HepG2 (cell line): ENCODE data around the gene PCAT6. TPM values are rescaled to one million over a fixed set of nuclear protein-coding genes. Genes with fewer than 3 reads are reported as not detected.

Source experiments
- GATA4 ChIP-seq: sonication (generic); IDR thresholded peaks from 2 replicates; pipeline ENCODE4 v1.6.1; 2016; ENCODE audit warnings: antibody characterized with exemption, low read depth, borderline replicate concordance
- HOXD1 ChIP-seq: sonication (generic); formaldehyde crosslinking; IDR thresholded peaks from 2 replicates; pipeline ENCODE4 v1.5.0; 2020; ENCODE audit warnings: missing genetic modification reagents
- KMT2A ChIP-seq: sonication (generic); formaldehyde crosslinking; IDR thresholded peaks from 2 replicates; pipeline ENCODE4 v1.4.0; 2020; ENCODE audit warnings: missing genetic modification reagents
- SKI ChIP-seq: fragments of 450-650 bp; IDR thresholded peaks from one replicate; pipeline ENCODE4 v1.6.1; 2018; ENCODE audit warnings: mild to moderate bottlenecking; ENCODE audit not compliant: partially characterized antibody
- SRY ChIP-seq: sonication (generic); formaldehyde crosslinking; IDR thresholded peaks from 2 replicates; pipeline ENCODE4 v1.8.0; 2022; ENCODE audit warnings: mild to moderate bottlenecking, missing genetic modification reagents
- TOPORS ChIP-seq: sonication (generic); formaldehyde crosslinking; IDR thresholded peaks from 2 replicates; pipeline ENCODE4 v1.8.0; 2023; ENCODE audit warnings: mild to moderate bottlenecking, missing genetic modification reagents
- ZNF142 ChIP-seq: sonication (generic); formaldehyde crosslinking; IDR thresholded peaks from 2 replicates; pipeline ENCODE4 v1.4.0; 2020; ENCODE audit warnings: missing genetic modification reagents
- ZNF362 ChIP-seq: sonication (generic); formaldehyde crosslinking; IDR thresholded peaks from 2 replicates; pipeline ENCODE4 v1.4.0; 2020; ENCODE audit warnings: missing genetic modification reagents, mild to moderate bottlenecking, borderline replicate concordance
- ZNF609 ChIP-seq: sonication (generic); formaldehyde crosslinking; IDR thresholded peaks from 2 replicates; pipeline ENCODE4 v1.4.0; 2020; ENCODE audit warnings: mild to moderate bottlenecking, missing genetic modification reagents, borderline replicate concordance
- ZNF687 ChIP-seq: sonication (generic); formaldehyde crosslinking; IDR thresholded peaks from 2 replicates; pipeline ENCODE4 v1.5.1; 2020; ENCODE audit warnings: mild to moderate bottlenecking, missing genetic modification reagents, moderate library complexity
- ZNF737 ChIP-seq: sonication (generic); formaldehyde crosslinking; IDR thresholded peaks from 2 replicates; pipeline ENCODE4 v1.5.0; 2020; ENCODE audit warnings: missing genetic modification reagents, mild to moderate bottlenecking, borderline replicate concordance
- ZSCAN12 ChIP-seq: sonication (generic); formaldehyde crosslinking; IDR thresholded peaks from 2 replicates; pipeline ENCODE4 v1.9.0; 2021; ENCODE audit warnings: mild to moderate bottlenecking, missing genetic modification reagents
- polyA plus RNA-seq, 8 experiments: library from polyadenylated mRNA; depleted of rRNA in 3 of 8; stranded (reverse) in 7 of 8; unstranded in 1 of 8; fragments of >200 nt; fragmentation: Illumina TruSeq in 4 of 8; extraction: Trizol in 4 of 8; gene quantifications; 2 replicates each; pipeline versions ENCODE4 v1.2.1 to v1.2.3, GENCODE V29; 2011 to 2016; ENCODE audit warnings: low read depth in 4 of 8, missing spikeins in 1 of 8, mixed read lengths in 1 of 8; ENCODE audit not compliant: insufficient read depth in 1 of 8
- total RNA-seq, 5 experiments: library from RNA; depleted of rRNA; stranded (reverse); fragments of >200 nt; fragmentation: Illumina TruSeq; extraction: Trizol; gene quantifications; 2 replicates each; pipeline ENCODE4 v1.2.3, GENCODE V29; 2016; ENCODE audit warnings: low read depth in 1 of 5

The PCAT6 gene
- total and polyA plus RNA-seq, 2 of the 13 experiments (the other 11 are each of a cell fraction or from before 2014, with no cell fraction given) = 0.60 to 4.4 TPM

GRCh38 chr1:202806845-202807450 lies 3.8 kb upstream of the PCAT6 start (continued):
- TF ChIP-seq ZNF362 (CRISPR knock-in tag) = peak; percentile 32; the same call in 1 of the 2 replicates
- peak; percentile 51; the same call in 1 of the 2 replicates for TF ChIP-seq SRY (CRISPR knock-in tag)
- 0 out of 2 replicates have a peak, but pooled peaks have one; percentile 34 for TF ChIP-seq ZNF609 (CRISPR knock-in tag)
- 0 out of 2 replicates have a peak, but pooled peaks have one; percentile 50 for TF ChIP-seq ZNF737 (CRISPR knock-in tag)
- TF ChIP-seq ZSCAN12 (CRISPR knock-in tag) = no peak
- 0 out of 2 replicates have a peak, but pooled peaks have one; percentile 33 for TF ChIP-seq HOXD1
- 0 out of 2 replicates have a peak, but pooled peaks have one; percentile 36 for TF ChIP-seq ZNF142
- peak; percentile 43; the same call in 1 of the 2 replicates for TF ChIP-seq KMT2A (CRISPR knock-in tag)
- TF ChIP-seq ZNF687 (CRISPR knock-in tag) = peak; percentile 43
- no peak for TF ChIP-seq GATA4
- no peak for TF ChIP-seq TOPORS (CRISPR knock-in tag)
- no peak for TF ChIP-seq SKI
